DND-41 (cell line): ENCODE results near the gene TEFM.

Experiments used
- ATAC-seq: fragments of 200-7000 bp; cut with Tn5 transposase; 3 replicates; pipeline ENCODE4 v1.9.1; 2021; ENCODE audit warnings: low read depth; ENCODE audit not compliant: insufficient read depth
- DNase-seq: peaks from one replicate; pipeline ENCODE4 v3.0.0-alpha.2; 2020
- H2AFZ ChIP-seq: 2 replicates; pipeline ENCODE4 v1.6.0; 2012; ENCODE audit warnings: low read depth, low read length
- H3K27ac ChIP-seq: 2 replicates; pipeline ENCODE4 v1.5.1; 2012; ENCODE audit warnings: low read length, inconsistent platforms
- H3K27me3 ChIP-seq: fragments of 200-600 bp; sonication (generic); 2 replicates; pipeline ENCODE4 v1.6.0; 2012; ENCODE audit warnings: low read length, mild to moderate bottlenecking, inconsistent platforms; ENCODE audit not compliant: insufficient read depth, poor library complexity
- H3K36me3 ChIP-seq: 2 replicates; pipeline ENCODE4 v1.5.1; 2012; ENCODE audit warnings: low read length, inconsistent platforms; ENCODE audit not compliant: insufficient read depth
- H3K4me1 ChIP-seq: 2 replicates; pipeline ENCODE4 v1.5.1; 2012; ENCODE audit warnings: mild to moderate bottlenecking, low read length; ENCODE audit not compliant: insufficient read depth
- H3K4me2 ChIP-seq: 2 replicates; pipeline ENCODE4 v1.6.0; 2012; ENCODE audit warnings: mild to moderate bottlenecking, moderate library complexity, low read length, inconsistent platforms; ENCODE audit not compliant: insufficient read depth
- H3K4me3 ChIP-seq, 2 experiments: fragments of 200-600 bp in 1 of 2; shearing (Covaris generic) in 1 of 2; 2 replicates each; pipeline ENCODE4 v1.5.1; 2012 to 2016; ENCODE audit warnings: inconsistent platforms in 2 of 2, low read length in 2 of 2, mild to moderate bottlenecking in 2 of 2, low read depth in 1 of 2, moderate library complexity in 1 of 2
- H3K79me2 ChIP-seq: 2 replicates; pipeline ENCODE4 v1.6.0; 2012; ENCODE audit warnings: low read length, inconsistent platforms; ENCODE audit not compliant: insufficient read depth
- H3K9ac ChIP-seq: 2 replicates; pipeline ENCODE4 v1.6.0; 2012; ENCODE audit warnings: low read depth, mild to moderate bottlenecking, inconsistent platforms, low read length, moderate library complexity
- H3K9me3 ChIP-seq: 2 replicates; pipeline ENCODE4 v1.5.1; 2012; ENCODE audit warnings: low read length, moderate library complexity, mild to moderate bottlenecking, inconsistent platforms; ENCODE audit not compliant: insufficient read depth, severe bottlenecking
- H4K20me1 ChIP-seq: 2 replicates; pipeline ENCODE4 v1.6.0; 2012; ENCODE audit warnings: low read length; ENCODE audit not compliant: insufficient read depth
- EZH2 ChIP-seq: IDR thresholded peaks from 3 replicates; pipeline ENCODE4 v1.6.1; 2012; ENCODE audit warnings: borderline replicate concordance, low read depth, mild to moderate bottlenecking, moderate library complexity, low read length, inconsistent platforms; ENCODE audit not compliant: severe bottlenecking
- TF ChIP-seq, protein P1 (sequence below): IDR thresholded peaks from 2 replicates; pipeline ENCODE4 v1.5.1; 2012; ENCODE audit warnings: borderline replicate concordance, low read length, moderate library complexity, mild to moderate bottlenecking; ENCODE audit not compliant: poor library complexity, severe bottlenecking; ENCODE audit errors: extremely low read depth

TEFM gene

DNA sequence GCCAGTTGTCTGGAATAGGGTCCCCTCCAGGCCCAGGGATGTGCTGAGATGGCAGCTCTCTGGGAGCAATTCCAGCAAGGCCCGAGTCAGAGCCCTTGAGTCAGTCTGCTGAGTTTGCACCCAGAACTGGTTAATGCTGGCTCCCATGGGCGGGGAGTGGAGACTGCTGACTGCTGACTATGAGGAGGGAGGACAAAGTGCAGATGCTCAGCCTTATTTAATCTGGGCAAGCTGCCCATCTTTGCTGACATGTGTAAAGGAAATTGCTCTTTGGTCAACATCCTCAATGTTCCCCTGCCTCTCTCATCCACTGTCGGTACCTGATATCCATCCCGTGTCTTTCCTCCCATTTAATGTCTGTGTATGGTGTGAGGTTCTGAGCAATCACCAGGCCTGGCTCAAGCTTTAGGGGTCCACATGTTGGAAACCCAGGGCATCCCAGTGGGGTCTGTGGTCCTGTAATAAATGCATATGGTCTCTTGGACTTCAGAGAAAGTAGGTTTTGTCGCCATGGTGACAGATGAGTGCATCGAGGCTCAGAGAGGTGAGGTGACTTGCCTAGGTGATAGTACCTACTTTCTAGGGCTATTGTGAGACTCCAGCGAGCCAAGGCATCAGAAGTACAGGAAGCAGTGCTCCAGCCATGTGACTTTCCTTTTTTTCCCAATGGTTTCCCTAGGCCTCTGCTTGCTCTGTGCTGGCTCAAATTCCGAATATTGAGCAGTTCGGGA lies 44.8 kb upstream of the TEFM start:
- Histone ChIP-seq H3K4me1 (no peaks in the 10 kb centered on the region), H3K27me3 (no peaks in the 10 kb centered on the region), H3K9me3 (no peaks in the 10 kb centered on the region), H3K4me3 (no peak overlapping the region), H4K20me1 (no peaks in the 10 kb centered on the region), H3K4me2 (no peak overlapping the region), H3K9ac (no peak overlapping the region), H3K27ac (no peak overlapping the region), H2AFZ (no peak overlapping the region), H3K79me2 (no peaks in the 10 kb centered on the region), H3K36me3 (no peaks in the 10 kb centered on the region)
- no peak for ATAC-seq
- no peak for DNase-seq
- no peak for TF ChIP-seq EZH2
- TF ChIP-seq, protein P1, sequence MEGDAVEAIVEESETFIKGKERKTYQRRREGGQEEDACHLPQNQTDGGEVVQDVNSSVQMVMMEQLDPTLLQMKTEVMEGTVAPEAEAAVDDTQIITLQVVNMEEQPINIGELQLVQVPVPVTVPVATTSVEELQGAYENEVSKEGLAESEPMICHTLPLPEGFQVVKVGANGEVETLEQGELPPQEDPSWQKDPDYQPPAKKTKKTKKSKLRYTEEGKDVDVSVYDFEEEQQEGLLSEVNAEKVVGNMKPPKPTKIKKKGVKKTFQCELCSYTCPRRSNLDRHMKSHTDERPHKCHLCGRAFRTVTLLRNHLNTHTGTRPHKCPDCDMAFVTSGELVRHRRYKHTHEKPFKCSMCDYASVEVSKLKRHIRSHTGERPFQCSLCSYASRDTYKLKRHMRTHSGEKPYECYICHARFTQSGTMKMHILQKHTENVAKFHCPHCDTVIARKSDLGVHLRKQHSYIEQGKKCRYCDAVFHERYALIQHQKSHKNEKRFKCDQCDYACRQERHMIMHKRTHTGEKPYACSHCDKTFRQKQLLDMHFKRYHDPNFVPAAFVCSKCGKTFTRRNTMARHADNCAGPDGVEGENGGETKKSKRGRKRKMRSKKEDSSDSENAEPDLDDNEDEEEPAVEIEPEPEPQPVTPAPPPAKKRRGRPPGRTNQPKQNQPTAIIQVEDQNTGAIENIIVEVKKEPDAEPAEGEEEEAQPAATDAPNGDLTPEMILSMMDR, result no peak

DNA sequence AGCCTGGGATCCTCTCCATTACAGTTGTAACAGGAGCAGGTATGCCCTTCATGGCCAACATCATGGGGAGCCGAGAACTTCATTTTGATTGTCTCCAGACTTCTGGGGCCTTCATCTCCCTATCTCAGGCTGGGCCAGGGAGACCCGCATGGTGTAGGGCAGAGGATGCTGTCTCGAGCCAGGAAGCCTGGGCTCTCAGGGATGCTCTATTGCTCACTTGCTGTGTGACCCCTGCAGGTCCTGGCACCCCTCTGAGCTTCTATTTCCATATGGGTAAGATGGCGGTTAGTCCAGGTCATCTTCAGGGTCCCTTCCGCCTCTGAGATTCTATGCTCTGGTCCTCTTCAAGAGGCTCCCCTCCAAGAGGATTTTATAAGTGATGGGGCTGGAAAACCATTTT lies 44.2 kb upstream of the TEFM start:
- DNase-seq, result no peak
- no peak overlapping the region for H3K4me2 ChIP-seq
- TF ChIP-seq, protein P1, result no peak
- no peak for TF ChIP-seq EZH2
- H3K9ac ChIP-seq, result no peak overlapping the region
- no peaks in the 10 kb centered on the region for H3K79me2 ChIP-seq
- no peaks in the 10 kb centered on the region for H4K20me1 ChIP-seq
- no peaks in the 10 kb centered on the region for H3K36me3 ChIP-seq
- H3K9me3 ChIP-seq, result no peaks in the 10 kb centered on the region
- no peak overlapping the region for H3K4me3 ChIP-seq
- H3K4me1 ChIP-seq, result no peaks in the 10 kb centered on the region
- H2AFZ ChIP-seq, result no peak overlapping the region
- no peak for ATAC-seq
- no peaks in the 10 kb centered on the region for H3K27me3 ChIP-seq
- no peak overlapping the region for H3K27ac ChIP-seq

DNA sequence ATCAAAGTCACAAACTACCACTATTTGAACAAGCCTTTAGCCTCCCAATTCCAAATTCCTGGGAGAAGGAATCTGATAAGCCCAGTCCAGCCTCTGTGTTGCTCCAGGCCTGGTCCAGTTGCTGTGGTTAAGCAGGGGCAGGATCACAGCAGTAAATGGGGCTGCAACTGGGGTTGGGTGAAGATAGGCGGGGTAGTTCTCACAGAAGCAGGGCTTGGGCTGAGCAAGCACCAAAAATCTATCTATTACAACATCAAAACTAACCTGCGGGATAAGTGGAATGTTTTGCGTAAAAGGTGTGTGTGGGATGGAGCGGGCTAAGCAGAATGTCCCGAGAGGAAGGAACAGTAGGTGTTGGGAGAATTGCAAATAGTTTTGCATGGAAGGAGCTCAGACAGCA lies 41.8 kb upstream of the TEFM start:
- no peak overlapping the region for H2AFZ ChIP-seq
- no peaks in the 10 kb centered on the region for H3K9me3 ChIP-seq
- ATAC-seq, result no peak
- no peak for TF ChIP-seq EZH2
- TF ChIP-seq, protein P1, result no peak
- H3K9ac ChIP-seq, result no peak overlapping the region
- no peaks in the 10 kb centered on the region for H3K27me3 ChIP-seq
- H3K4me2 ChIP-seq, result no peak overlapping the region
- no peak overlapping the region for H3K4me3 ChIP-seq
- no peak for DNase-seq
- H3K4me1 ChIP-seq, result peaks cover 1% of the 10 kb centered on the region; the same call in 1 of the 2 replicates
- H3K36me3 ChIP-seq, result no peaks in the 10 kb centered on the region
- no peak overlapping the region for H3K27ac ChIP-seq
- H4K20me1 ChIP-seq, result no peaks in the 10 kb centered on the region
- H3K79me2 ChIP-seq, result no peaks in the 10 kb centered on the region
